Lower leg skin (tissue), 4 donors: ENCODE data around the gene TANC1. TPM values are rescaled to one million over a fixed set of nuclear protein-coding genes. Genes with fewer than 3 reads are reported as not detected.
"Not testable (repeated sequence)": the region's sequence is repeated elsewhere in the genome, so short reads cannot be mapped to it uniquely, and the experiment has no call there.

Experiments
- DNase-seq, 2 donors: peaks; one replicate each; pipeline ENCODE4 v3.0.0-alpha.2; 2019; ENCODE audit warnings: low spot score in 2 of 2
- H3K4me3 ChIP-seq: fragments of 200-600 bp; sonication (generic); 2 replicates; pipeline ENCODE4 v1.5.1; 2017; ENCODE audit warnings: mild to moderate bottlenecking, low read depth; ENCODE audit not compliant: poor library complexity, severe bottlenecking
- POLR2A ChIP-seq, 2 donors: fragments of 450-650 bp; IDR thresholded peaks; one replicate each; pipeline ENCODE4 v1.6.1; 2016 to 2017; ENCODE audit warnings: antibody characterized with exemption in 2 of 2, mild to moderate bottlenecking in 1 of 2, moderate library complexity in 1 of 2
- WGBS, 2 donors: methylation state at CpG; one replicate each; pipeline ENCODE4 v1.1.5; 2018; 5-methylcytosine and 5-hydroxymethylcytosine counted together
- intact Hi-C: fragments of 100-400 bp; cut with DNase I; formaldehyde crosslinking; loops from one replicate; pipeline ENCODE4 v1.15.0; 2023; ENCODE audit warnings: low total_unique reads
- total RNA-seq, 4 donors: library from RNA; depleted of rRNA; stranded (reverse); fragments of >200 nt; gene quantifications; one replicate each; pipeline ENCODE4 v1.1.0, GENCODE V29; 2016
- TF ChIP-seq, protein P1 (sequence below), 3 donors: fragments of 450-650 bp; IDR thresholded peaks; one replicate each; pipeline ENCODE4 v1.5.1; 2016; ENCODE audit warnings: antibody characterized with exemption in 3 of 3, mild to moderate bottlenecking in 3 of 3, moderate library complexity in 2 of 3

Gene TANC1
- total RNA-seq, 4 donors from 2014 or later = 65.8 to 111 (median 93.6) TPM

DNA sequence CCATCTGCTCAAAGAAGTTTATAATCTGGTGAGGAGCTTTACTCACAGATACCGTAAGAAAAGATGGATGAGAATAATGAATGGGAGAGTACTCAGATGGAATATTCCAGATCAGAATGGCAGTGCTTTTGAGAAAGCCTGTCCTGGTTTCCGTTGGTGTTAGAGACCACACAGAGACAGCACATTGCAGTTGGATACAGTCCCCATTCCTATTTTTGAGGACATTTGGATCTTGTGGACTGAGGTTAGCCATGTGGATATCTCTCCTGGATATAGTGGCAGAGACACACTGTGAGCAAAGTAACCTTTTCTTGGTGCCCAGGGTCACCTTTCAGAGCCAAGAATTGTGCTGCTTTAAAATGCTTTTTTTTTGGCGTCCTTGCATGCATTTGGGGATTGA, 63.7 kb downstream of the TANC1 start:
- no peak for DNase-seq
- TF ChIP-seq, protein P1, sequence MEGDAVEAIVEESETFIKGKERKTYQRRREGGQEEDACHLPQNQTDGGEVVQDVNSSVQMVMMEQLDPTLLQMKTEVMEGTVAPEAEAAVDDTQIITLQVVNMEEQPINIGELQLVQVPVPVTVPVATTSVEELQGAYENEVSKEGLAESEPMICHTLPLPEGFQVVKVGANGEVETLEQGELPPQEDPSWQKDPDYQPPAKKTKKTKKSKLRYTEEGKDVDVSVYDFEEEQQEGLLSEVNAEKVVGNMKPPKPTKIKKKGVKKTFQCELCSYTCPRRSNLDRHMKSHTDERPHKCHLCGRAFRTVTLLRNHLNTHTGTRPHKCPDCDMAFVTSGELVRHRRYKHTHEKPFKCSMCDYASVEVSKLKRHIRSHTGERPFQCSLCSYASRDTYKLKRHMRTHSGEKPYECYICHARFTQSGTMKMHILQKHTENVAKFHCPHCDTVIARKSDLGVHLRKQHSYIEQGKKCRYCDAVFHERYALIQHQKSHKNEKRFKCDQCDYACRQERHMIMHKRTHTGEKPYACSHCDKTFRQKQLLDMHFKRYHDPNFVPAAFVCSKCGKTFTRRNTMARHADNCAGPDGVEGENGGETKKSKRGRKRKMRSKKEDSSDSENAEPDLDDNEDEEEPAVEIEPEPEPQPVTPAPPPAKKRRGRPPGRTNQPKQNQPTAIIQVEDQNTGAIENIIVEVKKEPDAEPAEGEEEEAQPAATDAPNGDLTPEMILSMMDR (IDR thresholded peaks at IDR 0.05) = no peak
- TF ChIP-seq POLR2A (IDR thresholded peaks at IDR 0.05) = no peak
- intact Hi-C loops = loop anchor here (5.0 kb wide), 1 partner anchor 85 kb away; no protein-coding TSS in a partner anchor
- 45 to 60% methylated on average over 3 of the region's 3 CpGs for whole genome bisulfite sequencing, 2 donors
- no peak overlapping the region for H3K4me3 ChIP-seq

DNA sequence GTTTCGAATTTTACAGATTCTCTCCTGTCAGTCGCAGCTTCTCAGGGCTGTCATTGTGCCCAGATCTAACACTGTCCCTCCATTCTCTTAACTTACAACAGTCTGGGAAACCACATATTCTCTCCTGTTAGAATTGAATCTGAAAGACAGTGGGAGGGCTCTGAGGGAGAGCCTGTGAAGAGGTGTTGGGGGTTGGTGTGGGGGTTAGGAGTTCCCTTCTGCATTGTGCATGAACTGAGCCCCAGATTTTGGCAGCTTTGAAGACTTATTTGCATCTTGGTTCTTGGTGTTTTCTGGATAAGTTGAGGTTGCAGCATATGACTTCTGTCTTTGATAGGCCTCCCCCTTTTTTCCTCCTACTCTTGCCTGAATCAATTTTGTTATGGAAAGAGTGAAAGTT, 64.1 kb downstream of the TANC1 start:
- no peak overlapping the region for H3K4me3 ChIP-seq
- 70 to 84% methylated on average over 2 of the region's 2 CpGs for WGBS, 2 donors
- intact Hi-C loops = loop anchor here (5.0 kb wide), 1 partner anchor 85 kb away; no protein-coding TSS in a partner anchor
- TF ChIP-seq POLR2A (IDR thresholded peaks at IDR 0.05) = no peak
- TF ChIP-seq, protein P1 (IDR thresholded peaks at IDR 0.05) = no peak
- no peak for DNase-seq

DNA sequence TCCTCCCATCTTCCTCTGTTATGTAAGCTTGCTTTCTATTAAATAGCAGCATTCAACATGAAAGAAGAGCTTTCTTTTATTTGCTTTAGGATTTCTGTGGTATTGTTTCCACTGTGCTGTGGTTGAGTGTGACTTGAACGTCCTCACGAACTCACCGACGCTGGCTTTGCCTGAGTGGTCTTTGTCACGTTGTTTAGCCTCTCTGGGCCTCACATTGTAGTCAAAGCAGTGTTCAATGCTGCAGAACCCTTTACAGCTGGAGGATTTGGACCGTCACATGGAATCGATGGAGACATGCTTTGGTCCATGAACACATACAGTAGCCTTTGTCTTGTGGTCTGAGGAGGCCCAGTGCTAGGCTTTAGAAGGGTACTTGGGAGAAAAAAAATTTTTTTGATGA, 66.3 kb downstream of the TANC1 start:
- TF ChIP-seq, protein P1 (IDR thresholded peaks at IDR 0.05) = no peak
- no peak for TF ChIP-seq POLR2A (IDR thresholded peaks at IDR 0.05)
- intact Hi-C loops = loop anchor here (5.0 kb wide), 1 partner anchor 83 kb away; no protein-coding TSS in a partner anchor
- WGBS, 2 donors = 83 to 88% methylated on average over 7 of the region's 7 CpGs
- DNase-seq = no peak
- H3K4me3 ChIP-seq = no peak overlapping the region

DNA sequence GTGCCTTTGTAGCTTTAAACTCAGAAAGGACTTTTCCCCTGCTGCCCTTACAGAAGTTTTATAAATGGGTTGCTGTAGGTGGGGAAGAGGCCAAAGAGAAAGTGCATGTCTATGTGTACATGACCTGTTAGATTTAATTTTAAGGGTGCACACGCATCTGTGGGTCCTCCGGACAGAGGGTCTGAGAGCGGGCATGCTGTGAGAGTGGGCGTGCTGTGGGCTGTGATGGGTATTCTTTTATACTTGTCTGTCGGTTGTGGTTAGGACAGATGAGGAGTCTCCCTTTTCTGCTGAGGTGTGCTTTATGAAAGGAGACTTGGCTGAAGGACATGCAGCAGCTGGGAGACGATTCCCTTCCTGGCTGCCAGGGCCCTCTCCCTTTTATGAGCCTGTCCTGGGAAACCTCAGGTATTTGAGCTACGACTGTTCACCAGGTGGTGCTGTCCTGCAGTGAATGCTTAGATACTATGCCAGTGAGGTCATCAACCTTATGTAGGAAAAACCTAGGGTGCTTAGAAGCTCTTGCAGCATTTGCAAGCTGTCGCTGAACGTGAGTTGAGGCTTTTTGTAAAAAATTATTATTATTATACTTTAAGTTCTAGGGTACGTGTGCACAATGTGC, 67.5 kb downstream of the TANC1 start:
- intact Hi-C loops = no loop called here
- 65 to 68% methylated on average over 10 of the region's 10 CpGs for WGBS, 2 donors
- no peak overlapping the region for H3K4me3 ChIP-seq
- peak in 1 of 2 donors; percentile 44 for DNase-seq
- TF ChIP-seq, protein P1 (IDR thresholded peaks at IDR 0.05) = no peak
- no peak for TF ChIP-seq POLR2A (IDR thresholded peaks at IDR 0.05)

DNA sequence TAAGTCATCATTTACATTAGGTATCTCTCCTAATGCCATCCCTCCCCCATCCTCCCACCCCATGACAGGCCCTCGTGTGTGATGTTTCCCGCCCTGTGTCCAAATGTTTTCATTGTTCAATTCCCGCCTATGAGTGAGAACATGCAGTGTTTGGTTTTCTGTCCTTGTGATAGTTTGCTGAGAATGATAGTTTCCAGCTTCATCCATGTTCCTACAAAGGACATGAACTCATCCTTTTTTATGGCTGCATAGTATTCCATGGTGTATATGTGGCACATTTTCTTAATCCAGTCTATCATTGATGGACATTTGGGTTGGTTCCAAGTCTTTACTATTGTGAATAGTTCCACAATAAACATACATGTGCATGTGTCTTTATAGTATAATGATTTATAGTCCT, 68.0 kb downstream of the TANC1 start:
- WGBS, 2 donors = 85 to 88% methylated on average over 3 of the region's 3 CpGs
- H3K4me3 ChIP-seq, DNase-seq, intact Hi-C loops: not testable (repeated sequence)

DNA sequence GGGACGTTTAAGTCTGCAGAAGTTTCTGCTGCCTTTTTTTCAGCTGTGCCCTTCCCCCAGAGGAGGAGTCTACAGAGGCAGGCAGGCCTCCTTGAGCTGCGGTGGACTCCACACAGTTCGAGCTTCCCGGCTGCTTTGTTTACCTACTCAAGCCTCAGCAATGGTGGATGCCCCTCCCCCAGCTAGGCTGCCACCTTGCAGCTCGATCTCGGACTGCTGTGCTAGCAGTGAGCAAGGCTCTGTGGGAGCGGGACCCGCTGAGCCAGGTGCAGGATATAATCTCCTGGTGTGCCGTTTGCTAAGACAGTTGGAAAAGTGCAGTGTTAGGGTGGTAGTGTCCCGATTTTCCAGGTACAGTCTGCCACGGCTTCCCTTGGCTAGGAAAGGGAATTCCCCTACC, 72.9 kb downstream of the TANC1 start:
- intact Hi-C loops, H3K4me3 ChIP-seq, DNase-seq: not testable (repeated sequence)
- WGBS, 2 donors = 76 to 97% methylated on average over 4 to 11 of the region's 11 CpGs
